GM12878 (cell line): Measurements from ENCODE around the gene SPRN. TPM values are rescaled to one million over a fixed set of nuclear protein-coding genes. Genes with fewer than 3 reads are reported as not detected.

ENCODE experiments used
- ATAC-seq: fragments of 200-7000 bp; cut with Tn5 transposase; 3 replicates; pipeline ENCODE4 v1.9.1; 2020; ENCODE audit warnings: mild to moderate bottlenecking, moderate library complexity
- BruUV-seq: library from RNA; stranded (reverse); fragments of 400-500 nt; replicated peaks from 2 replicates; lab custom pipeline; 2021; lab: Mats Ljungman, UMichigan
- CTCF ChIA-PET: fragments of 300-600 bp; sonication (Branson Sonifier 250); formaldehyde crosslinking; extraction: SDS; loops from one replicate; lab custom pipeline; 2021; ENCODE audit warnings: inconsistent platforms; lab: Yijun Ruan, JAX
- POLR2A ChIA-PET: fragments of 350-600 bp; formaldehyde crosslinking; extraction: SDS; loops from one replicate; lab custom pipeline; 2021; ENCODE audit warnings: inconsistent platforms; lab: Charles Lee
- RAD21 ChIA-PET: fragments of 300-600 bp; sonication (Branson Sonifier 250); formaldehyde crosslinking; loops from one replicate; lab custom pipeline; 2023; ENCODE audit warnings: antibody characterized with exemption; ENCODE audit not compliant: unreplicated experiment; lab: Charles Lee
- SMC1A ChIA-PET: fragments of 300-600 bp; sonication (Branson Sonifier 250); formaldehyde crosslinking; loops from one replicate; lab custom pipeline; 2023; ENCODE audit not compliant: unreplicated experiment, uncharacterized antibody; lab: Charles Lee
- DNase-seq: peaks from one replicate; pipeline ENCODE4 v3.0.0-alpha.2; 2011; ENCODE audit warnings: low read depth, low spot score
- FAIRE-seq: peaks from 3 replicates; lab custom pipeline; 2011; peaks lifted over from hg19 to GRCh38; lab: Jason Lieb, UNC
- H2AFZ ChIP-seq: 2 replicates; pipeline ENCODE4 v1.6.0; 2011; ENCODE audit warnings: low read depth, low read length, control low read depth; ENCODE audit not compliant: control insufficient read depth
- H3K27ac ChIP-seq: 2 replicates; pipeline ENCODE4 v1.5.1; 2011; ENCODE audit warnings: control low read depth; ENCODE audit not compliant: control insufficient read depth, insufficient read depth
- H3K27me3 ChIP-seq, 2 experiments: replicated peaks in 1 of 2; 2 replicates each; pipeline versions ENCODE4 v1.6.0 to v1.6.1; 2011; ENCODE audit warnings: low read length in 1 of 2; ENCODE audit not compliant: control insufficient read depth in 2 of 2, insufficient read depth in 2 of 2
- H3K36me3 ChIP-seq, 2 experiments: 2 replicates each; pipeline ENCODE4 v1.5.1; 2011; ENCODE audit warnings: low read length in 1 of 2; ENCODE audit not compliant: control insufficient read depth in 2 of 2, insufficient read depth in 2 of 2
- H3K4me1 ChIP-seq: 2 replicates; pipeline ENCODE4 v1.6.1; 2011; ENCODE audit warnings: mild to moderate bottlenecking, low read length, moderate library complexity, mixed read lengths; ENCODE audit not compliant: control insufficient read depth, insufficient read depth
- H3K4me2 ChIP-seq: 2 replicates; pipeline ENCODE4 v1.6.0; 2011; ENCODE audit warnings: control low read depth; ENCODE audit not compliant: control insufficient read depth, insufficient read depth
- H3K4me3 ChIP-seq: fragments of 200-600 bp; sonication (generic); 2 replicates; pipeline ENCODE4 v1.5.1; 2016
- H3K79me2 ChIP-seq: 2 replicates; pipeline ENCODE4 v1.6.0; 2011; ENCODE audit warnings: low read length; ENCODE audit not compliant: control insufficient read depth, insufficient read depth
- H3K9ac ChIP-seq: 2 replicates; pipeline ENCODE4 v1.8.0; 2011; ENCODE audit warnings: low read length, control low read depth, mixed read lengths; ENCODE audit not compliant: control insufficient read depth, insufficient read depth
- H3K9me3 ChIP-seq: replicated peaks from 3 replicates; pipeline ENCODE4 v1.5.1; 2011; ENCODE audit warnings: mild to moderate bottlenecking, low read length; ENCODE audit not compliant: control insufficient read depth, insufficient read depth
- H4K20me1 ChIP-seq: 2 replicates; pipeline ENCODE4 v1.6.0; 2011; ENCODE audit not compliant: control insufficient read depth, insufficient read depth
- ATF2 ChIP-seq: IDR thresholded peaks from 2 replicates; pipeline ENCODE4 v1.6.1; 2012; ENCODE audit warnings: low read length, inconsistent platforms
- CHD2 ChIP-seq: IDR thresholded peaks from 2 replicates; pipeline ENCODE4 v1.6.1; 2011; ENCODE audit warnings: low read depth, low read length, improper control_type of control experiment, borderline replicate concordance
- EGR1 ChIP-seq, 2 experiments: IDR thresholded peaks; 1 replicate in 1 of 2; 2 replicates in 1 of 2; pipeline ENCODE4 v1.6.1; 2011 to 2012; ENCODE audit warnings: low read depth in 2 of 2, low read length in 2 of 2, borderline replicate concordance in 1 of 2, mild to moderate bottlenecking in 1 of 2, moderate library complexity in 1 of 2
- MXI1 ChIP-seq: fragments of 150-350 bp; IDR thresholded peaks from 2 replicates; pipeline ENCODE4 v1.6.1; 2011; ENCODE audit warnings: low read depth, mild to moderate bottlenecking, inconsistent platforms, low read length, improper control_type of control experiment
- PAX5 ChIP-seq: IDR thresholded peaks from 2 replicates; pipeline ENCODE4 v1.6.1; 2011; ENCODE audit warnings: low read depth, low read length, borderline replicate concordance
- ZNF274 ChIP-seq: IDR thresholded peaks from one replicate; pipeline ENCODE4 v1.8.0; 2011; ENCODE audit not compliant: insufficient read length, insufficient read depth
- WGBS: methylation state at CpG from one replicate; pipeline ENCODE4 v1.1.6; 2016; ENCODE audit warnings: low lambda C conversion rate; ENCODE audit not compliant: insufficient replicate concordance, insufficient coverage; ENCODE audit errors: missing lambda C conversion rate; 5-methylcytosine and 5-hydroxymethylcytosine counted together
- in situ Hi-C: fragments of 300-500 bp; cut with MboI; formaldehyde crosslinking; loops from 9 replicates; pipeline ENCODE4 v1.14.3; 2018; ENCODE audit warnings: mixed read lengths
- intact Hi-C: fragments of 100-400 bp; cut with micrococcal nuclease; formaldehyde crosslinking; loops from one replicate; pipeline ENCODE4 v1.14.2; 2022; ENCODE audit not compliant: unreplicated experiment
- polyA plus RNA-seq, 11 experiments: library from polyadenylated mRNA; depleted of rRNA in 4 of 11; unstranded in 6 of 11; stranded (reverse) in 5 of 11; fragments of >200 nt; fragmentation: Nextera tagmentation in 4 of 11; fragmentation: Illumina TruSeq in 1 of 11; extraction: Ambion mirVana in 4 of 11; extraction: Trizol in 1 of 11; gene quantifications; 1 replicate in 1 of 11; 2 replicates in 10 of 11; pipeline versions ENCODE4 v1.2.1 to v1.2.3, GENCODE V29; 2011 to 2016; ENCODE audit warnings: inconsistent platforms in 2 of 11, missing spikeins in 2 of 11, low read depth in 1 of 11
- total RNA-seq, 4 experiments: library from RNA; depleted of rRNA in 3 of 4; stranded (reverse); fragments of >200 nt in 3 of 4; fragmentation: Illumina TruSeq in 1 of 4; extraction: Trizol in 1 of 4; gene quantifications; 2 replicates each; pipeline versions ENCODE4 v1.2.1 to v1.2.3, GENCODE V29; 2013 to 2021

SPRN gene
- total and polyA plus RNA-seq, 10 of the 15 experiments (the other 5 are each of a cell fraction or from before 2014, with no cell fraction given), result 0.03 to 0.96 (median 0.46) TPM; not detected in 6

- POLR2A ChIA-PET, result no interaction called here
- CTCF ChIA-PET, result interaction anchor here (1.0 to 2.2 kb wide), 3 partner anchors 16 to 125 kb away, joined by 3 to 10 read pairs (median 3); no protein-coding TSS in a partner anchor
- in situ Hi-C loops, result no loop called here
- Histone ChIP-seq H3K36me3 (no peaks in the 10 kb centered on the region), H3K27ac (no peak overlapping the region), H3K4me1 (no peaks in the 10 kb centered on the region), H3K9ac (no peak overlapping the region), H3K27me3 (no peaks in the 10 kb centered on the region), H3K9me3 (no peaks in the 10 kb centered on the region; the same call in 2 of the 3 replicates), H2AFZ (no peak overlapping the region), H3K4me3 (no peak overlapping the region), H3K4me2 (no peak overlapping the region), H3K79me2 (no peaks in the 10 kb centered on the region), H4K20me1 (no peaks in the 10 kb centered on the region)
- RAD21 ChIA-PET, result no interaction called here
- FAIRE-seq, result no peak
- SMC1A ChIA-PET, result no interaction called here
- no TSS peak for BruUV-seq
- no peak for TF ChIP-seq ZNF274
- TF ChIP-seq PAX5, result no peak
- no peak for TF ChIP-seq ATF2
- no peak for TF ChIP-seq MXI1
- TF ChIP-seq EGR1 (IDR thresholded peaks at IDR 0.05; ENCODE audit: borderline replicate concordance in 1 of 2, low read depth in 2 of 2, low read length in 2 of 2), result no peak
- no peak for TF ChIP-seq CHD2
- intact Hi-C loops, result no loop called here
- 19% methylated on average over 10 of the region's 10 CpGs for WGBS
- no peak for DNase-seq
- no peak for ATAC-seq
Observed at GRCh38 chr10:133454204-133454893, 29.9 kb upstream of the SPRN start.
